Subcutaneous abdominal adipose tissue (tissue), 5 donors: Measurements from ENCODE around the gene C3orf20.

Experiments used
- H3K27ac ChIP-seq: one replicate; pipeline ENCODE4 v1.7.0; 2013; ENCODE audit warnings: low read depth, mild to moderate bottlenecking, inconsistent platforms, low read length, moderate library complexity
- H3K27me3 ChIP-seq, 5 donors: one replicate each; pipeline ENCODE4 v1.7.0; 2013; ENCODE audit warnings: low read length in 5 of 5, inconsistent platforms in 1 of 5; ENCODE audit not compliant: control insufficient read depth in 5 of 5, insufficient read depth in 4 of 5
- H3K36me3 ChIP-seq, 5 donors: one replicate each; pipeline ENCODE4 v1.7.0; 2013; ENCODE audit warnings: low read length in 5 of 5; ENCODE audit not compliant: control insufficient read depth in 5 of 5, insufficient read depth in 5 of 5
- H3K4me1 ChIP-seq, 5 donors: one replicate each; pipeline ENCODE4 v1.7.0; 2013; ENCODE audit warnings: low read length in 5 of 5, mild to moderate bottlenecking in 3 of 5, moderate library complexity in 1 of 5; ENCODE audit not compliant: control insufficient read depth in 5 of 5, insufficient read depth in 5 of 5
- H3K4me3 ChIP-seq, 5 donors: one replicate each; pipeline ENCODE4 v1.7.0; 2013; ENCODE audit warnings: low read length in 5 of 5, low read depth in 1 of 5
- H3K9ac ChIP-seq, 5 donors: one replicate each; pipeline ENCODE4 v1.7.0; 2013; ENCODE audit warnings: low read length in 5 of 5, mild to moderate bottlenecking in 4 of 5, moderate library complexity in 3 of 5
- H3K9me3 ChIP-seq, 5 donors: one replicate each; pipeline ENCODE4 v1.7.0; 2013; ENCODE audit warnings: low read length in 5 of 5; ENCODE audit not compliant: control insufficient read depth in 5 of 5
- donor health status: healthy.
- donor health status: healthy.
- donor health status: healthy.
- donor health status: healthy.
- donor health status: healthy.

Gene C3orf20

GRCh38 chr3:14689247-14689980 lies 14.5 kb downstream of the C3orf20 start:
- no peaks in the 10 kb centered on the region for H3K4me1 ChIP-seq
- H3K9ac ChIP-seq = no peak overlapping the region
- no peaks in the 10 kb centered on the region for H3K36me3 ChIP-seq
- H3K4me3 ChIP-seq = no peak overlapping the region
- H3K27ac ChIP-seq = no peak overlapping the region
- peaks cover 0 to 3% (median 0%) of the 10 kb centered on the region in 5 donors for H3K9me3 ChIP-seq
- peaks cover 0 to 8% (median 0%) of the 10 kb centered on the region in 5 donors for H3K27me3 ChIP-seq

- H3K9me3 ChIP-seq = peaks cover 0 to 3% (median 0%) of the 10 kb centered on the region in 5 donors
- H3K4me1 ChIP-seq = no peaks in the 10 kb centered on the region
- peaks cover 0 to 8% (median 0%) of the 10 kb centered on the region in 5 donors for H3K27me3 ChIP-seq
- no peak overlapping the region for H3K9ac ChIP-seq
- no peak overlapping the region for H3K27ac ChIP-seq
- H3K4me3 ChIP-seq = no peak overlapping the region
- no peaks in the 10 kb centered on the region for H3K36me3 ChIP-seq
Measured at GRCh38 chr3:14691239-14691638, 16.3 kb downstream of the C3orf20 start.

- Histone ChIP-seq H3K27me3 (peaks cover 0 to 8% (median 0%) of the 10 kb centered on the region in 5 donors), H3K27ac (no peak overlapping the region), H3K9ac (no peak overlapping the region), H3K36me3 (no peaks in the 10 kb centered on the region), H3K4me3 (no peak overlapping the region), H3K9me3 (peaks cover 0 to 3% (median 0%) of the 10 kb centered on the region in 5 donors), H3K4me1 (no peaks in the 10 kb centered on the region)
Measured at GRCh38 chr3:14691719-14692118, 16.8 kb downstream of the C3orf20 start.

GRCh38 chr3:14698601-14699244 lies 23.8 kb downstream of the C3orf20 start:
- no peak overlapping the region for H3K9ac ChIP-seq
- H3K27me3 ChIP-seq = no peaks in the 10 kb centered on the region
- no peaks in the 10 kb centered on the region for H3K4me1 ChIP-seq
- H3K36me3 ChIP-seq = no peaks in the 10 kb centered on the region
- no peak overlapping the region for H3K27ac ChIP-seq
- no peak overlapping the region for H3K4me3 ChIP-seq
- peaks cover 0 to 2% (median 0%) of the 10 kb centered on the region in 5 donors for H3K9me3 ChIP-seq

GRCh38 chr3:14699643-14700042 lies 24.7 kb downstream of the C3orf20 start:
- Histone ChIP-seq H3K27ac (no peak overlapping the region), H3K9ac (no peak overlapping the region), H3K4me3 (no peak overlapping the region), H3K36me3 (no peaks in the 10 kb centered on the region), H3K4me1 (no peaks in the 10 kb centered on the region), H3K27me3 (no peaks in the 10 kb centered on the region), H3K9me3 (no peaks in the 10 kb centered on the region)

GRCh38 chr3:14700891-14701290 lies 25.9 kb downstream of the C3orf20 start:
- no peak overlapping the region for H3K4me3 ChIP-seq
- H3K27me3 ChIP-seq = no peaks in the 10 kb centered on the region
- H3K9me3 ChIP-seq = no peaks in the 10 kb centered on the region

GRCh38 chr3:14701676-14702075 lies 26.7 kb downstream of the C3orf20 start:
- Histone ChIP-seq H3K4me1 (no peaks in the 10 kb centered on the region), H3K9me3 (no peaks in the 10 kb centered on the region), H3K27ac (no peak overlapping the region), H3K4me3 (no peak overlapping the region), H3K36me3 (no peaks in the 10 kb centered on the region), H3K9ac (no peak overlapping the region), H3K27me3 (no peaks in the 10 kb centered on the region)

More at GRCh38 chr3:14700891-14701290, 25.9 kb downstream of the C3orf20 start:
- Histone ChIP-seq H3K27ac (no peak overlapping the region), H3K9ac (no peak overlapping the region), H3K4me1 (no peaks in the 10 kb centered on the region), H3K36me3 (no peaks in the 10 kb centered on the region)

- Histone ChIP-seq H3K4me3 (no peak overlapping the region), H3K9ac (no peak overlapping the region), H3K9me3 (no peaks in the 10 kb centered on the region), H3K27me3 (no peaks in the 10 kb centered on the region), H3K36me3 (no peaks in the 10 kb centered on the region), H3K4me1 (no peaks in the 10 kb centered on the region), H3K27ac (no peak overlapping the region)
Measured at GRCh38 chr3:14703128-14703750, 28.3 kb downstream of the C3orf20 start.

- Histone ChIP-seq H3K36me3 (no peaks in the 10 kb centered on the region), H3K27me3 (no peaks in the 10 kb centered on the region), H3K9me3 (no peaks in the 10 kb centered on the region), H3K4me3 (no peak overlapping the region), H3K27ac (no peak overlapping the region), H3K9ac (no peak overlapping the region), H3K4me1 (no peaks in the 10 kb centered on the region)
Measured at GRCh38 chr3:14703791-14704190, 28.9 kb downstream of the C3orf20 start.

GRCh38 chr3:14706096-14706495 lies 31.2 kb downstream of the C3orf20 start:
- Histone ChIP-seq H3K4me1 (no peaks in the 10 kb centered on the region), H3K9me3 (no peaks in the 10 kb centered on the region), H3K36me3 (no peaks in the 10 kb centered on the region), H3K27me3 (no peaks in the 10 kb centered on the region), H3K27ac (no peak overlapping the region), H3K4me3 (no peak overlapping the region), H3K9ac (no peak overlapping the region)
